HepG2 (cell line): ENCODE data around the gene TBC1D16. TPM values are rescaled to one million over a fixed set of nuclear protein-coding genes. Genes with fewer than 3 reads are reported as not detected.

ENCODE experiments used
- ATAC-seq: fragments of 200-7000 bp; cut with Tn5 transposase; 3 replicates; pipeline ENCODE4 v1.9.1; 2020; ENCODE audit warnings: mild to moderate bottlenecking, moderate library complexity
- BruUV-seq: library from RNA; stranded (reverse); fragments of 400-500 nt; replicated peaks from 2 replicates; lab custom pipeline; 2021; lab: Mats Ljungman, UMichigan
- CTCF ChIA-PET: fragments of 300-600 bp; formaldehyde crosslinking; extraction: SDS; loops from one replicate; lab custom pipeline; 2021; ENCODE audit warnings: low total read pairs, inconsistent platforms, low intra/inter-chr PET ratio; lab: Yijun Ruan, JAX
- POLR2A ChIA-PET: fragments of 350-600 bp; sonication (Branson Sonifier 250); formaldehyde crosslinking; loops from one replicate; lab custom pipeline; 2020; ENCODE audit warnings: antibody characterized with exemption, inconsistent platforms; lab: Yijun Ruan, JAX
- DNase-seq: peaks from one replicate; pipeline ENCODE4 v3.0.0-alpha.2; 2015; ENCODE audit warnings: low spot score
- FAIRE-seq: peaks from 3 replicates; lab custom pipeline; 2011; peaks lifted over from hg19 to GRCh38; lab: Jason Lieb, UNC
- H2AFZ ChIP-seq: one replicate; pipeline ENCODE4 v1.6.1; 2011; ENCODE audit warnings: low read length, inconsistent platforms
- H3K27ac ChIP-seq: fragments of 300-600 bp; 3 replicates; pipeline ENCODE4 v1.8.0; 2011; ENCODE audit warnings: mixed run types, mild to moderate bottlenecking, mixed read lengths, low read length, inconsistent platforms; ENCODE audit not compliant: insufficient read depth; ENCODE audit errors: extremely low read length
- H3K27me3 ChIP-seq, 2 experiments: fragments of 200-600 bp in 1 of 2; 2 replicates in 1 of 2; 3 replicates in 1 of 2; pipeline versions ENCODE4 v1.6.0 to v1.8.0; 2011; ENCODE audit warnings: low read length in 2 of 2, mild to moderate bottlenecking in 2 of 2, moderate library complexity in 2 of 2, inconsistent platforms in 1 of 2; ENCODE audit not compliant: insufficient read depth in 2 of 2, control insufficient read depth in 1 of 2
- H3K36me3 ChIP-seq, 2 experiments: fragments of 200-600 bp in 1 of 2; replicated peaks in 1 of 2; 2 replicates in 1 of 2; 3 replicates in 1 of 2; pipeline versions ENCODE4 v1.5.1 to v1.8.0; 2011; ENCODE audit warnings: low read length in 2 of 2, inconsistent platforms in 1 of 2; ENCODE audit not compliant: insufficient read depth in 2 of 2, control insufficient read depth in 1 of 2
- H3K4me1 ChIP-seq: 2 replicates; pipeline ENCODE4 v1.5.1; 2012; ENCODE audit warnings: low read length, inconsistent platforms; ENCODE audit not compliant: insufficient read depth
- H3K4me2 ChIP-seq: 2 replicates; pipeline ENCODE4 v1.6.0; 2011; ENCODE audit warnings: low read depth, low read length, inconsistent platforms
- H3K4me3 ChIP-seq, 3 experiments: fragments of 200-600 bp in 1 of 3; sonication (generic), shearing (Covaris generic) in 1 of 3; replicated peaks in 1 of 3; 2 replicates each; pipeline ENCODE4 v1.5.1; 2011 to 2016; ENCODE audit warnings: low read length in 3 of 3, inconsistent platforms in 2 of 3, low read depth in 2 of 3, mild to moderate bottlenecking in 2 of 3, control low read depth in 1 of 3, mixed read lengths in 1 of 3; ENCODE audit not compliant: insufficient read depth in 1 of 3
- H3K79me2 ChIP-seq: one replicate; pipeline ENCODE4 v1.6.1; 2011; ENCODE audit warnings: low read length, inconsistent platforms; ENCODE audit not compliant: insufficient read depth
- H3K9ac ChIP-seq: 2 replicates; pipeline ENCODE4 v1.6.0; 2011; ENCODE audit warnings: mild to moderate bottlenecking, low read depth, low read length, inconsistent platforms; ENCODE audit not compliant: insufficient read depth
- H3K9me3 ChIP-seq: 2 replicates; pipeline ENCODE4 v1.5.1; 2012; ENCODE audit warnings: mild to moderate bottlenecking, low read length
- H4K20me1 ChIP-seq: 2 replicates; pipeline ENCODE4 v1.6.0; 2011; ENCODE audit warnings: inconsistent platforms, mild to moderate bottlenecking, low read length, moderate library complexity; ENCODE audit not compliant: insufficient read depth
- BRCA1 ChIP-seq: sonication (generic); formaldehyde crosslinking; IDR thresholded peaks from 2 replicates; pipeline ENCODE4 v1.4.0; 2020; ENCODE audit warnings: missing genetic modification reagents
- CCDC6 ChIP-seq: sonication (generic); formaldehyde crosslinking; IDR thresholded peaks from 2 replicates; pipeline ENCODE4 v1.8.1; 2022; ENCODE audit warnings: mild to moderate bottlenecking, missing genetic modification reagents, moderate library complexity
- ZBTB46 ChIP-seq: sonication (generic); formaldehyde crosslinking; IDR thresholded peaks from 2 replicates; pipeline ENCODE4 v1.4.0; 2020; ENCODE audit warnings: mild to moderate bottlenecking, missing genetic modification reagents, borderline replicate concordance
- ZEB1 ChIP-seq: IDR thresholded peaks from 2 replicates; pipeline ENCODE4 v1.6.1; 2012; ENCODE audit warnings: mild to moderate bottlenecking, low read depth, inconsistent platforms; ENCODE audit not compliant: insufficient replicate concordance
- ZNF713 ChIP-seq: sonication (generic); formaldehyde crosslinking; IDR thresholded peaks from 2 replicates; pipeline ENCODE4 v1.4.0; 2020; ENCODE audit warnings: mild to moderate bottlenecking, missing genetic modification reagents
- ZNF740 ChIP-seq: sonication (generic); formaldehyde crosslinking; IDR thresholded peaks from 2 replicates; pipeline ENCODE4 v1.4.0; 2020; ENCODE audit warnings: missing genetic modification reagents
- ZNF780A ChIP-seq: sonication (generic); formaldehyde crosslinking; IDR thresholded peaks from 2 replicates; pipeline ENCODE4 v1.8.0; 2022; ENCODE audit warnings: mild to moderate bottlenecking, missing genetic modification reagents, moderate library complexity
- WGBS: methylation state at CpG from one replicate; pipeline ENCODE4 v1.1.6; 2017; ENCODE audit warnings: low lambda C conversion rate; 5-methylcytosine and 5-hydroxymethylcytosine counted together
- in situ Hi-C: cut with HindIII; loops from 2 replicates; pipeline ENCODE4 v1.10.0; 2017; ENCODE audit warnings: low pct_unique_long_range_greater_than_20kb; ENCODE audit not compliant: extremely low pct_ligation_motif_present
- intact Hi-C: fragments of 100-400 bp; cut with micrococcal nuclease; formaldehyde crosslinking; loops from one replicate; pipeline ENCODE4 v1.10.0; 2022; ENCODE audit not compliant: unreplicated experiment
- polyA plus RNA-seq, 8 experiments: library from polyadenylated mRNA; depleted of rRNA in 3 of 8; stranded (reverse) in 7 of 8; unstranded in 1 of 8; fragments of >200 nt; fragmentation: Illumina TruSeq in 4 of 8; extraction: Trizol in 4 of 8; gene quantifications; 2 replicates each; pipeline versions ENCODE4 v1.2.1 to v1.2.3, GENCODE V29; 2011 to 2016; ENCODE audit warnings: low read depth in 4 of 8, missing spikeins in 1 of 8, mixed read lengths in 1 of 8; ENCODE audit not compliant: insufficient read depth in 1 of 8
- total RNA-seq, 5 experiments: library from RNA; depleted of rRNA; stranded (reverse); fragments of >200 nt; fragmentation: Illumina TruSeq; extraction: Trizol; gene quantifications; 2 replicates each; pipeline ENCODE4 v1.2.3, GENCODE V29; 2016; ENCODE audit warnings: low read depth in 1 of 5

The TBC1D16 gene
- total and polyA plus RNA-seq, 2 of the 13 experiments (the other 11 are each of a cell fraction or from before 2014, with no cell fraction given) = 14.9 to 24.9 TPM

- no peaks in the 10 kb centered on the region for H3K27me3 ChIP-seq
- H3K4me1 ChIP-seq = 0 out of 2 replicates have a peak, but pooled peaks cover 5% of the 10 kb centered on the region
- ChIA-PET CTCF (interaction anchor here (2.0 kb wide), 1 partner anchor 182 kb away, joined by 14 read pairs; no protein-coding TSS in a partner anchor), POLR2A (no interaction called here)
- DNase-seq (no peak), FAIRE-seq (no peak), ATAC-seq (no peak)
- in situ Hi-C loops (no loop called here), intact Hi-C loops (loop anchor here (2.0 to 5.0 kb wide), 2 partner anchors 15 to 184 kb away; no protein-coding TSS in a partner anchor)
- TF ChIP-seq CCDC6 (CRISPR knock-in tag) (no peak), ZBTB46 (no peak), ZEB1 (no peak), ZNF713 (CRISPR knock-in tag) (no peak), ZNF740 (CRISPR knock-in tag) (no peak), ZNF780A (CRISPR knock-in tag) (no peak), BRCA1 (CRISPR knock-in tag) (no peak)
- peaks cover 3% of the 10 kb centered on the region for H3K79me2 ChIP-seq
- H3K27ac ChIP-seq = no peak overlapping the region
- H2AFZ ChIP-seq = no peak overlapping the region
- no peak overlapping the region for H3K9ac ChIP-seq
- H3K36me3 ChIP-seq = peaks cover 11 to 27% of the 10 kb centered on the region in 2 experiments; a peak in 4 of 5 replicates
- H3K4me2 ChIP-seq = no peak overlapping the region
- no peak overlapping the region for H3K4me3 ChIP-seq
- no peaks in the 10 kb centered on the region for H4K20me1 ChIP-seq
- 93% methylated on average over 9 of the region's 9 CpGs for WGBS
- no TSS peak for BruUV-seq
- no peaks in the 10 kb centered on the region for H3K9me3 ChIP-seq
Measured at GRCh38 chr17:79971651-79972050, 64.0 kb downstream of the TBC1D16 start.
